ENCODE data around the gene ANXA2.

Gene ANXA2

DNA sequence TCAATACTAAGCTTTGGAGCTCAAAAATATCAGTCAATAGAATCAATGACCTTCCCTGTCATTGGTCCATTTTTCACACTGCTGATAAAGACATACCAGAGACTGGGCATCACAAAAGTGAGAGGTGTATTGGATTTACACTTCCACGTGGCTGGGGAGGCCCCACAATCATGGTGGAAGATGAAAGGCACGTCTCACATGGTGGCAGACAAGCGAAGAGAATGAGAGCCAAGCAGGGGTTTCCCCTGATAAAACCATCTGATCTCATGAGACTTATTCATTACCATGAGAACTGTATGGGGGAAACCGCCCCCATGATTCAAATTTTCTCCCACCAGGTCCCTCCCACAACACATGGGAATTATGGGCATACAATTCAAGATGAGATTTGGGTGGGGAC, 81.9 kb downstream of the ANXA2 start:
- in situ Hi-C loops (cut with HindIII; ENCODE audit: low sequenced_read_pairs), result no loop called here

DNA sequence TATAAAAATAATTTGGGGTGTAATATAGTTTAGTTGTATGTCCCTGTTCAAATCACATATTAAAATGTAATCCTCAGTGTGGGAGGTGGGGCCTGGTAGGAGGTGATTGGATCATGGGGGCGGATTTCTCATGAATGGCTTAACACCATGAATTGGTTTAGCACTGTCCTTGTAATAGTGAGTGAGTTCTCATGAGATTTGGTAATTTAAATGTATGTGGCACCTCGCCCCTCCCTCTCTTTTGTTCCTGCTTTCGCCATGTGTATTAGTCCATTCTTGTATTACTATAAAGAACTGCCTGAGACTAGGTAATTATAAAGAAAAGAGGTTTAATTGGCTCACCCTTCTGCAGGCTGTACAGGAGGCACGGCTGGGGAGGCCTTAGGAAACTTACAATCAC, 83.9 kb downstream of the ANXA2 start:
- in situ Hi-C loops (cut with HindIII; ENCODE audit: low sequenced_read_pairs), result no loop called here

DNA sequence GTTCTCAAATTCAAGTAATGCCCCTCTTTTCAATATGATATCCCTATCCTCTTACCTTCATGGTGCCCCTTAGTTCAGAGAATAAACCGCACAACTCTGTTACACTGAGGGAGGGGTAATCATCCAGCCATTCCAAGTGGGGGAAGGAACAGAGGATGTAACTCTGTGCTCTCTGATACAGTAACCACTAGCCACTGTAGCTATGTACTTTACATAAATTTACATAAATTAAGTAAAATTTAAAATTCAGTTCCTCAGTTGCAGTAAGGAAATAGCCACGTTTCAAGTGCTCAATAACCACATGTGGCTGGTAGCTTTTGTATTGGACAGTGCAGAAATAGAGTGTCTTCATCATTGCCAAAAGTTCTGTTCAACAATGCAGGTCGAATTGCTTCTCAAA, 90.8 kb downstream of the ANXA2 start:
- in situ Hi-C loops (cut with HindIII; ENCODE audit: low sequenced_read_pairs), result no loop called here

DNA sequence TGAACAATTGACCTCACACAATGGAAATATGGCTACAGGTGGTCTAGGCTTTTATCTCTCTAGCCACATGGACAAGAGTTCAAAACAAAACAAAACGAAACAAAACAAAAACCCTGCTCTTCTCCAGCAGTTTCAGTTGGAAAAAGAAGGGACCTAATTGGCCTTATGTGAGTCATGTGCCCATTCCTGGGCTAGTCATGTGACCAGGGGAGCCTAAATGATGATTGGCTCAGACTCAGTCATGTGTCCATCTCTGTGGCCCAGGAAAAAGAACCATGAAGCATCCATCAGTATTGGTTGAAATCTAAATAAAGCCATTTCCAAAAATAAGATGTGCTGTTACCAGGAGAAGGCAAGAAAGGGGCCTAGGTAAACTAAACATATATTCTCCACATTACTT, 96.8 kb downstream of the ANXA2 start:
- in situ Hi-C loops (cut with HindIII; ENCODE audit: low sequenced_read_pairs), result no loop called here

DNA sequence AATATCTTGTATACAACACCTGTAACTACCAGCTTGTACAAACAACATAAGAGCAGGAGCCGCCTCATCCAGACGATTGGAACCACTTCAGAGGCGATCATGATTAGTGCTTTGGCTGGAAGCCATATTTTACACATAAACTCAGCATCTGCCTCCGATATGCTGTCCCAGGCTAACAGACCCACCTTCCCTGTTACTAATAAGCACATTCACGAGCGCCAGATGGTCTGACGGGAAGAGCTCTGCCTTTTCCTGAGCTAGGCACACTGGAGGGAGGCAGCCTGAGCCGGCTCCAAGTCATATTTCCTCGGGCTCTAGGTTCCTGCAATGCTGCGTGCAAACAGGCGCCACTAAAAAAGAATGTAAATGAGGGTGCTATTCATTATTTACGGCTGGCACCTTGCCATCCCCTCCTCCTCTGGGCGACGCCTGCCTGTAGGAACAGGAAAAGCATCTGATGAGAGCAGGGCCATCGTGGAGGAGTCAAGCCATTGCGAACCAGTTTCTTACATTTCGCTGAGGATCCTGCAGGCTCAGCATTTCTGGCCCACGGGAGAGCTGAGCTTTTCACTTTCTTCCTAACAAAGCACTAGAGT, 98.2 kb downstream of the ANXA2 start:
- in situ Hi-C loops (cut with HindIII; ENCODE audit: low sequenced_read_pairs), result no loop called here

All from DLD1 (cell line).